Muscle layer of colon (tissue), 2 donors: ENCODE measurements around the gene UTP15.

Experiments
- H3K27ac ChIP-seq: one replicate; pipeline ENCODE4 v1.7.0; 2013; ENCODE audit warnings: low read depth, mild to moderate bottlenecking, low read length, moderate library complexity
- H3K27me3 ChIP-seq, 2 donors: one replicate each; pipeline ENCODE4 v1.7.0; 2013; ENCODE audit warnings: low read length in 2 of 2, mild to moderate bottlenecking in 2 of 2; ENCODE audit not compliant: insufficient read depth in 2 of 2, control insufficient read depth in 1 of 2
- H3K36me3 ChIP-seq: one replicate; pipeline ENCODE4 v1.7.0; 2013; ENCODE audit warnings: mild to moderate bottlenecking, low read length; ENCODE audit not compliant: insufficient read depth
- H3K4me1 ChIP-seq: one replicate; pipeline ENCODE4 v1.7.0; 2013; ENCODE audit warnings: mild to moderate bottlenecking, low read length; ENCODE audit not compliant: insufficient read depth
- H3K4me3 ChIP-seq, 2 donors: one replicate each; pipeline ENCODE4 v1.7.0; 2013; ENCODE audit warnings: low read length in 2 of 2, low read depth in 1 of 2, mild to moderate bottlenecking in 1 of 2, moderate library complexity in 1 of 2
- H3K9ac ChIP-seq: one replicate; pipeline ENCODE4 v1.7.0; 2013; ENCODE audit warnings: low read length
- H3K9me3 ChIP-seq: one replicate; pipeline ENCODE4 v1.7.0; 2013; ENCODE audit warnings: mild to moderate bottlenecking, low read length
- donor health status: abdominal sarcoma.
- donor health status: Adenocarcinoma of cecum.

UTP15 gene

DNA sequence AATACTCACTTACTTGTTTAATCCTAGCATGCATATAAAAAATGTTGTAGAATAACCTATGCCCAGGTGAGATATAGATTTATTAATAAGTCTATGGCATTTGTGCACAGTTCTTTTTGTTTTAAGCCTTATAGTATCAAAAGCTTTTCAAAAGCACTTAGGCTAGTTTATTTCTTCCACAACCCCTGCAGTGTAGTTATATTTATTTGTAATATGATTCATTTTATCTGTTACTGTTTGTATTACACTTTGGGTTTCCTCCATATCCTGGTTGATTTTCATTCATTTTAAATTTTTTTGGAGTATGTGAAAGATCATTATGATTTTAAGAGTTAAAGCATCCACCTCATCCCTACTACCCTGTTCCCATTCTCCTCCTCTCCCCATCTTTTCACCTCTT is 41.7 kb downstream of the UTP15 start:
- no peak overlapping the region for H3K9ac ChIP-seq
- no peaks in the 10 kb centered on the region for H3K4me1 ChIP-seq
- H3K4me3 ChIP-seq: no peak overlapping the region
- no peaks in the 10 kb centered on the region for H3K36me3 ChIP-seq
- H3K9me3 ChIP-seq: no peaks in the 10 kb centered on the region
- no peak overlapping the region for H3K27ac ChIP-seq
- H3K27me3 ChIP-seq: no peaks in the 10 kb centered on the region

DNA sequence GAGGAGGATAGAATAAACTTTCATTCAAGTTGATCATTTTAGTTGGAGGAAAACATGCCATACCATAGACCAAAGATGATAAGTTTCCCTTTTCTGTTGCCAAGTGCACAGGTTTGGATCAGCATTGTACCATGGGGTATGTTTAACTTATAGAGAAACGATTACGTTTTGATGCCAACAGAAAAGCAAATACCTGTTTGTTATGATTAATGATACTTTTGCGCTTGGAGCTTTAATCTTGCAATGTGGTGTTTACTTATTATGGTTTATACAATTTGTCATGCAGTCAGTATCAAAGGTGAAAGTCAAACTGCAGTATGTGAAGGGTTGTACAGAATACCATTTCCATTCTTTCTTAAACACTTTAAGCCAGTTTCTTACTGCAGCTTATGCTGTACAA is 47.3 kb downstream of the UTP15 start:
- no peaks in the 10 kb centered on the region for H3K36me3 ChIP-seq
- H3K4me1 ChIP-seq: no peaks in the 10 kb centered on the region
- no peak overlapping the region for H3K4me3 ChIP-seq
- no peak overlapping the region for H3K9ac ChIP-seq
- H3K27me3 ChIP-seq: no peaks in the 10 kb centered on the region
- no peak overlapping the region for H3K27ac ChIP-seq
- no peaks in the 10 kb centered on the region for H3K9me3 ChIP-seq

DNA sequence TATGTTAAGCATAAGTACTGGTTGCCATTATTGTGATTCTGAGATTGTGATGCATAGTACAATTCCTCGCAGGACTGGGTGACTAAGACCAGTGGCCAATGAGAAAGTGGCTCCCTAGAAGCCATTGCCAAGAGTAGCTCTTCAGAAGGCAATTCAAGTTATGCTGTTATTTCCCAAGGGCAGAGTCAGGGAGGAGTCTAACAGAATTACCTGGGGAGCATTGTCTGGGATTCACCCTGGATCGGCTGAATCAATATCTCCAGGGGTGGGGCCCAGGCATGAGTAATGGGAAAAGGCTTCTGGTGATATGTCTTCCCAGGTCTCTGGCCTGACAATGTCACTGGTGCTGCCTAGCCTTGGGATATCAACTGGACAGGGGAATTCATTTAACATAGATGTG is 49.5 kb downstream of the UTP15 start:
- H3K36me3 ChIP-seq: no peaks in the 10 kb centered on the region
- H3K4me1 ChIP-seq: no peaks in the 10 kb centered on the region
- no peaks in the 10 kb centered on the region for H3K27me3 ChIP-seq
- no peak overlapping the region for H3K9ac ChIP-seq
- H3K27ac ChIP-seq: no peak overlapping the region
- no peaks in the 10 kb centered on the region for H3K9me3 ChIP-seq
- H3K4me3 ChIP-seq: no peak overlapping the region

DNA sequence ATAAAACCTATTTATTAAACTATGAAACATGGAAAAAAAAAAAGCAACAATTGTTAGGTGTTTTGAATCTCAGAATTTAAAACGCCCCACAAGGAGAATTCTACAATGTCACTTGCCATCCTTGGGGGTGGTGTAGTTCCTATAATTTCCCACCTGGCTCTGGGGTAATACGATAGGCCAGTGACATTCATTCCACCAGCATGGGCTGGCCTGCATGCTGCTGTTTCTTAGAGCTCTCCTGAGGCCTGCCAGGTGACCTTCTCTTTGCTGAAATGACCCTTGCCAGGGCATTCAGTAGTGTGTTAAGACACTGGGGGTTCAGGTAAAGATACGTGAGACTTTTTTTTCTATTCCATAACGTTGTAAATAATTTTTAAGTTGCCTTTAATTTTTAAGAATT is 50.4 kb downstream of the UTP15 start:
- Histone ChIP-seq H3K9ac (no peak overlapping the region), H3K27me3 (no peaks in the 10 kb centered on the region), H3K4me3 (no peak overlapping the region), H3K27ac (no peak overlapping the region), H3K9me3 (no peaks in the 10 kb centered on the region), H3K36me3 (no peaks in the 10 kb centered on the region), H3K4me1 (no peaks in the 10 kb centered on the region)

DNA sequence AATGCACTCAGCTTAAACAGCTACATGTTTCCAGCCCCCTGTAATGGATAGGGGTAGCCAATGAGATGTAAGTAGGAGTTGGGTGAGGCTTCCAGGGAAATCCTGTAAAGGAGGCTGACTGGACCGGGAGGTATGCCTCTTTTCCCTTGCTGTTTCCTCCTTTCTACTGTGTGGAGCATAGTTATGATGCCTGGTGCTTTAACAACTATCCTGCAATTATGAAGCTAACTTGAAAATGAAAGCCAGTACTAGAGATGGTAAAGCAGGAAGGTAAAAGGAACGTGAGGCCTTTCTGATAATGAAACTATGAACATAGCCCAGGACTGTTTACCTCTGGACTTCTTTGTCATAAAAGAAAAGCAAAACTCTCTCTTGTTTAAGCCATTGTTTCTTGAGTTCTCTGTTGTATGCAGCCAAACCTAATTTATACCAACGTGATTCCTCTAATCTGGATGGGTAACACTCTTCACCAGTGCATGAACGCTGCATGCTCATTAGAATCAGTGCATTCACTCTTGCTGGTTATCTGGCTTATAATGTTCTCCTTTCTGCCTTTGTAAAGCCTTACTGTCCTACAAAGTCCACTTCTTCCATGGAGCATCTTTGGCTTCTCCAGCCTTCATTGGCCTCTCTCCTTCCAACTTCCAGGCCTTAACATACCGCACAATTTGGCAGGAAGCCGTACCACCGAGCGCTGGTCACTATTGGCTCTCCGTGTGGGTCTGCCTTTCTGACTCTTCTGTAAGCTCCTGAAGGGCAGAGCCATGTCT is 52.2 kb downstream of the UTP15 start:
- H3K4me3 ChIP-seq: no peak overlapping the region
- no peaks in the 10 kb centered on the region for H3K9me3 ChIP-seq
- no peaks in the 10 kb centered on the region for H3K4me1 ChIP-seq
- H3K27me3 ChIP-seq: no peaks in the 10 kb centered on the region
- no peak overlapping the region for H3K27ac ChIP-seq
- no peak overlapping the region for H3K9ac ChIP-seq
- H3K36me3 ChIP-seq: no peaks in the 10 kb centered on the region

DNA sequence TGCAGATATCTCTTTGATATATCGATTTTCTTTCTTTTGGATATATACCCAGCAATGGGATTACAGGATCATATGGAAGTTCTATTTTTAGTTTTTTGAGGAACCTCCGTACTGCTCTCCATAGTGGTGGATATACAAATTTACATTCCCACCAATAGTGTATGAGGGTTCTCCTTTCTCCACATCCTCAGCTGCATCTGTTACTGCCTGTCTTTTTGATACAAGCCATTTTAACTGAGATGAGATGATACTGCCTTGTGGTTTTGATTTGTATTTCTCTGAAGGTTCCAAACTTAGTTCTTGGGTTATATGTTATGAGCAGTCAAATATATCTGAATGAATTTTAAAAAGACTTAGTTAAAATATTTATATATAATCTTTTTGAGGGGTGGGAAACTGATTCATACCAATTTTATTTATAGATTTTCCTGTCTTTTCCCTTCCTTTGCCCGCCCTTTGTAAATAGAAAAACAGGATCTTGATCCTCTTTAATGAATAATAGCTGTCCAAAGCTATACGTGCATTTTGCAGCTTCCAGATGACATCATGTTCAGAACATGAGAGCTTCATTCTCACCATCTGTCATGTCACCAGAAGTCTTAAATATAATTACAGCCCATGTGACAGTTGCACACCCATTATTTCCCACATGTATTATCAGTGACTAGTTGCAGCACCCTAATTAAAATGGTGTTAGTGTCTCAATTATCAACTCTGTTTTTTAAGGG is 54.2 kb downstream of the UTP15 start:
- Histone ChIP-seq H3K27me3 (no peaks in the 10 kb centered on the region), H3K4me3 (no peak overlapping the region), H3K9ac (no peak overlapping the region), H3K4me1 (no peaks in the 10 kb centered on the region), H3K27ac (no peak overlapping the region), H3K36me3 (no peaks in the 10 kb centered on the region), H3K9me3 (no peaks in the 10 kb centered on the region)

DNA sequence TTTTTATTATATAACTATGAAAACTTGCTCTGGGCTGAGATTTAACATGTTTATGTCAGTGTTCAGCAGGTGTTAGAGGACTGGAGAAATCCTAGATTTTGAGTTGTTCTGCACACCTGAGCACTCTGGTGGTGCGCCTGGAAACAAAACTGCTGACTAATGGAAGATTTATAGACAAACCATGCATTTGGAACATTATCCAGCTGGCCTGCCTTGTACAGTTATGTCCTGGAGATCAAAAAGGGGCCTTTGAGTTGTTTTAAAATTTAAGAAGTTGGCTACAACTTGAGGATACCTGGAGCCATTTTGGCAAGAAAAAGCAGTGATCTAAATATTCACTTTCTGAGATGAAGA is 54.8 kb downstream of the UTP15 start:
- Histone ChIP-seq H3K4me3 (no peak overlapping the region), H3K9me3 (no peaks in the 10 kb centered on the region), H3K27ac (no peak overlapping the region), H3K4me1 (no peaks in the 10 kb centered on the region), H3K9ac (no peak overlapping the region), H3K36me3 (no peaks in the 10 kb centered on the region), H3K27me3 (no peaks in the 10 kb centered on the region)

DNA sequence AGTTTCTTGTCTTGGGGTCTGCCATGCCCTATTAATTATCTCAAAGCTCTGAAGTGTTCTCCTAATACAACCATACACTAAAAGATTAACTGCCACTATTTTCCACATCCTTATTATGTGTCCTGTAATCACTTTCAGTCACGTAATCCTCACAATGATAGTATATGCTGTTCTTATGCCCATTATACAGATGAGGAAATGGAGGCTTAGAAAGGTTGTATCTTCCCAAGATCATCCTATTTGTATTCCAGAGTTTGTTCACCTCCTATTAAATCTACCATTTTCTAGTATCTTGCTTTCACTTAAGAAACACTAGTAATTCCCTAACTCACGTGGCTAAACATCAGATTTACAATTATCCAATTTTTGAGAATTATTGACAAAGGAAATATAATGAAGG is 57.5 kb downstream of the UTP15 start:
- H3K4me1 ChIP-seq: no peaks in the 10 kb centered on the region
- no peak overlapping the region for H3K4me3 ChIP-seq
- no peak overlapping the region for H3K27ac ChIP-seq
- H3K36me3 ChIP-seq: no peaks in the 10 kb centered on the region
- H3K9ac ChIP-seq: no peak overlapping the region
- H3K9me3 ChIP-seq: no peaks in the 10 kb centered on the region
- H3K27me3 ChIP-seq: no peaks in the 10 kb centered on the region

DNA sequence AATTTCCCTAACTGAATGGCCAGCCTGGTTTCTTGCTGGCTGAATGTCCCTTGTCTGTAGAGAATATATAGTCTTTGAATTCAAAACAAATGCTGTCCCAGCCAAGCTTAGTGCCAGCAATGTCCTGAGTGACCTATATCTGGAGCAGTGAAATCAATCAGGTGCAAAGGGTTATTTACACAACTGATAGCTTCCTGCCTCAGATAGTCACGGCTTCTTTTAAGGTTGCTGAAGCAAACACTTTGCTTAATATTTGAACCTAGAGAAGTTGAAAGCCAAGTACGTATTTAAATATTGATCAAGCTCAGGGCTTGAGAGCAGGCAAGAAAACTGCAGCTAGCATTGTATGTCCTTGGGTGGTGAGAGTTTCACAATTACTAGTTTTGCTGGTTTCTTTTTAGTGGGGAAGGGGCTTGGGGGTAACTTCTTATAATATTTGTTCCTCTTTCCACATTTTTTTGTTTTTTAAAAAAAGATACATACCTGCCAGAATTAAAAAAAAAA is 58.4 kb downstream of the UTP15 start:
- Histone ChIP-seq H3K9me3 (no peaks in the 10 kb centered on the region), H3K9ac (no peak overlapping the region), H3K27ac (no peak overlapping the region), H3K36me3 (no peaks in the 10 kb centered on the region), H3K4me1 (no peaks in the 10 kb centered on the region), H3K4me3 (no peak overlapping the region), H3K27me3 (no peaks in the 10 kb centered on the region)

DNA sequence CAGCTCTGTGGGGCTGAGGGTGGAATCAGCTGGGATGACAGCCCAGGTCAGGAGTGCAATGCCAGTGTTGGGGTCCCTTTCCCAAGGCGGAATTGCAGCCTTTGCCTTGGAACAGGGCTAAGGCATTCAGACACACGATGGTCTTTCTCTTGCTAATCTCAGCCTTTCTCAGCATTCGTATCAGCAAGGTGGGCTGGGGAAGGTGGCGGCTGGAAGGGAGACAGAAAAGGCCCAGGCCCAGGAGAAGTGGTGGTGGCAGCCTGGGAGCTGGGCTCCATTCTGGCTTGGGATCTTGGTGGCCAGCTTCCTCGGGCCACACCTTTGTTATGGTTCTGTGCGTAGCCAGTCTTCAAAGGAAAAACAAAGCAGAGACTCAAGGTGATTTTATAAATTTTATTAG is 59.3 kb downstream of the UTP15 start:
- H3K27ac ChIP-seq: no peak overlapping the region
- H3K9ac ChIP-seq: no peak overlapping the region
- H3K27me3 ChIP-seq: no peaks in the 10 kb centered on the region
- no peaks in the 10 kb centered on the region for H3K9me3 ChIP-seq
- no peaks in the 10 kb centered on the region for H3K36me3 ChIP-seq
- H3K4me3 ChIP-seq: no peak overlapping the region
- H3K4me1 ChIP-seq: no peaks in the 10 kb centered on the region

DNA sequence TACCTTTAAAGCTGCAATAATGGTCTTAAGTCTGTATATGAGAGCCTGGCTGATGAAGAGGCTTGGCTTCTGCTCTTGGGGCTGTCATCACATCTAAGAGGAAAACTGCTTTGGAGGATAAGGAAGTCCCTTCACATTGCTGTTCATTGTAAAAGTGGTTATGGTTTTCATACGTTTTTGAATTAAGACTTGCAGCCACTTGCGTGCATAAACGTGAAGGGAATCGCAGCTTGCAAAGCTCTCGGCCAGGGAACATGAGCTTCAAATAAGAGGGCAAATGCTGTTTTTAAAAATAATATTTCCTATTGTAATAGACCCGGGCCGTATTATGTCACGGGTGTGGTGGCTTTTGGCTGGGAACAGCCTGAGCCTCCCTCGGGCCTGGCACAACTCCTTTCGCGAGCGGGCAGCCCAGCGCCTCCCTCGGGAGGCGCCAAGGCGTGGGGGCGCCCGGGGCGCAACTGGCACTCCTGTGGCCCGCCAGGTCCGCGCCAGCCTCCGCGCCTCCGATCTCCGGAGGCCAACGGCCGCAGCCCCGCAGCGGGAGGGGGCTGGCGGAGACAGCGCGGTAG is 59.9 kb downstream of the UTP15 start:
- Histone ChIP-seq H3K9ac (no peak overlapping the region), H3K4me3 (peak overlapping the region; percentile 63 to 66), H3K4me1 (no peaks in the 10 kb centered on the region), H3K27ac (no peak overlapping the region), H3K9me3 (no peaks in the 10 kb centered on the region), H3K36me3 (no peaks in the 10 kb centered on the region), H3K27me3 (no peaks in the 10 kb centered on the region)
